Myocyte (in vitro differentiated cells): ENCODE results near the gene MFNG. TPM values are rescaled to one million over a fixed set of nuclear protein-coding genes. Genes with fewer than 3 reads are reported as not detected.
"Not testable (repeated sequence)": the region's sequence is repeated elsewhere in the genome, so short reads cannot be mapped to it uniquely, and the experiment has no call there.

ENCODE experiments used
- DNase-seq: peaks from one replicate; pipeline ENCODE4 v3.0.0-alpha.2; 2012; ENCODE audit warnings: low read depth
- total RNA-seq: library from RNA; depleted of rRNA; stranded (reverse); fragments of >200 nt; gene quantifications from 2 replicates; pipeline ENCODE4 v1.2.3, GENCODE V29; 2014

MFNG gene
- total RNA-seq, 1 donor from 2014 or later = 0.51 TPM

GRCh38 chr22:37476389-37477329, 9.5 kb downstream of the MFNG start:
- no peak for DNase-seq

GRCh38 chr22:37474447-37475090, 11.6 kb downstream of the MFNG start:
- DNase-seq = no peak

GRCh38 chr22:37473437-37473946, 12.7 kb downstream of the MFNG start:
- DNase-seq = no peak

GRCh38 chr22:37472418-37473006, 13.7 kb downstream of the MFNG start:
- peak; percentile 38 for DNase-seq

- no peak for DNase-seq
Observed at GRCh38 chr22:37471727-37472417, 14.3 kb downstream of the MFNG start.

GRCh38 chr22:37470087-37470445, 16.1 kb downstream of the MFNG start:
- no peak for DNase-seq

- DNase-seq = no peak
Observed at GRCh38 chr22:37469416-37470086, 16.6 kb downstream of the MFNG start.

GRCh38 chr22:37468201-37468695, 17.9 kb downstream of the MFNG start:
- DNase-seq = not testable (repeated sequence)

GRCh38 chr22:37467391-37467955, 18.7 kb downstream of the MFNG start:
- DNase-seq = no peak

- peak; percentile 30 for DNase-seq
Observed at GRCh38 chr22:37464181-37464580, 22.0 kb downstream of the MFNG start.

- peak; percentile 70 for DNase-seq
Observed at GRCh38 chr22:37462983-37463382, 23.2 kb downstream of the MFNG start.

- no peak for DNase-seq
Observed at GRCh38 chr22:37462436-37462835, 23.7 kb downstream of the MFNG start.

- no peak for DNase-seq
Observed at GRCh38 chr22:37461961-37462360, 24.2 kb downstream of the MFNG start.

GRCh38 chr22:37460684-37461083, 25.5 kb downstream of the MFNG start:
- no peak for DNase-seq

GRCh38 chr22:37459206-37459605, 27.0 kb downstream of the MFNG start:
- DNase-seq = no peak

GRCh38 chr22:37457093-37457893, 28.9 kb downstream of the MFNG start:
- DNase-seq = peak; percentile 59

- DNase-seq = no peak
Observed at GRCh38 chr22:37456346-37456745, 29.8 kb downstream of the MFNG start.

- DNase-seq = no peak
Observed at GRCh38 chr22:37455896-37456295, 30.3 kb downstream of the MFNG start.
